GM19397 (cell line): ENCODE results near the gene NFX1.
A peak's percentile ranks its signal among the peaks of the same experiment; 100 is the strongest.
"Not testable (repeated sequence)": the region's sequence is repeated elsewhere in the genome, so short reads cannot be mapped to it uniquely, and the experiment has no call there.

Experiments
- ATAC-seq: cut with Tn5 transposase; IDR thresholded peaks from one replicate; pipeline ENCODE4 v1.9.1; 2021; ENCODE audit warnings: mild to moderate bottlenecking, moderate library complexity; ENCODE audit not compliant: unreplicated experiment

NFX1 gene

GRCh38 chr9:33354651-33355211 is 64.4 kb downstream of the NFX1 start:
- ATAC-seq, result no peak

- no peak for ATAC-seq
Observed at GRCh38 chr9:33355933-33356332, 65.6 kb downstream of the NFX1 start.

- ATAC-seq, result not testable (repeated sequence)
Observed at GRCh38 chr9:33358641-33359040, 68.3 kb downstream of the NFX1 start.

- no peak for ATAC-seq
Observed at GRCh38 chr9:33364127-33364526, 73.8 kb downstream of the NFX1 start.

GRCh38 chr9:33364814-33365213 is 74.5 kb downstream of the NFX1 start:
- not testable (repeated sequence) for ATAC-seq

- ATAC-seq, result no peak
Observed at GRCh38 chr9:33366979-33367480, 76.7 kb downstream of the NFX1 start.

- no peak for ATAC-seq
Observed at GRCh38 chr9:33372900-33373299, 82.6 kb downstream of the NFX1 start.

GRCh38 chr9:33374190-33374589 is 83.9 kb downstream of the NFX1 start:
- ATAC-seq, result no peak

GRCh38 chr9:33374634-33375237 is 84.4 kb downstream of the NFX1 start:
- ATAC-seq, result peak; percentile 57

GRCh38 chr9:33375238-33375840 is 85.0 kb downstream of the NFX1 start:
- ATAC-seq, result no peak

- ATAC-seq, result no peak
Observed at GRCh38 chr9:33375841-33376321, 85.6 kb downstream of the NFX1 start.

GRCh38 chr9:33377089-33377715 is 86.9 kb downstream of the NFX1 start:
- no peak for ATAC-seq

- ATAC-seq, result no peak
Observed at GRCh38 chr9:33378121-33378795, 87.9 kb downstream of the NFX1 start.

GRCh38 chr9:33379666-33380389 is 89.5 kb downstream of the NFX1 start:
- ATAC-seq, result no peak

- ATAC-seq, result no peak
Observed at GRCh38 chr9:33380390-33381094, 90.2 kb downstream of the NFX1 start.

GRCh38 chr9:33381231-33381791 is 91.0 kb downstream of the NFX1 start:
- no peak for ATAC-seq

- not testable (repeated sequence) for ATAC-seq
Observed at GRCh38 chr9:33382397-33382796, 92.1 kb downstream of the NFX1 start.

- not testable (repeated sequence) for ATAC-seq
Observed at GRCh38 chr9:33383396-33383795, 93.1 kb downstream of the NFX1 start.

- ATAC-seq, result not testable (repeated sequence)
Observed at GRCh38 chr9:33385536-33385935, 95.2 kb downstream of the NFX1 start.
